Panc1 (cell line): ENCODE measurements around the gene CCDC9. TPM values are rescaled to one million over a fixed set of nuclear protein-coding genes. Genes with fewer than 3 reads are reported as not detected.

Experiments used
- ATAC-seq: fragments of 200-7000 bp; cut with Tn5 transposase; 2 replicates; pipeline ENCODE4 v1.9.1; 2020; ENCODE audit warnings: mild to moderate bottlenecking, moderate library complexity
- BruUV-seq: library from RNA; stranded (reverse); fragments of 400-500 nt; replicated peaks from 2 replicates; lab custom pipeline; 2021; lab: Mats Ljungman, UMichigan
- CTCF ChIA-PET: fragments of 300-600 bp; sonication (Branson Sonifier 250); formaldehyde crosslinking; loops from one replicate; lab custom pipeline; 2022; ENCODE audit warnings: antibody characterized with exemption; lab: Charles Lee
- POLR2A ChIA-PET: fragments of 300-600 bp; sonication (Branson Sonifier 250); formaldehyde crosslinking; loops from one replicate; lab custom pipeline; 2022; ENCODE audit warnings: antibody characterized with exemption; lab: Charles Lee
- DNase-seq: peaks from one replicate; pipeline ENCODE4 v3.0.0-alpha.2; 2010; ENCODE audit warnings: low read depth, low spot score
- H3K27ac ChIP-seq: 2 replicates; pipeline ENCODE4 v1.5.1; 2011; ENCODE audit warnings: mild to moderate bottlenecking, low read length, inconsistent platforms
- H3K27me3 ChIP-seq: fragments of 200-500 bp; sonication (Bioruptor generic); 2 replicates; pipeline ENCODE4 v1.6.0; 2014; ENCODE audit warnings: low read length, inconsistent platforms; ENCODE audit not compliant: control insufficient read depth, insufficient read depth
- H3K36me3 ChIP-seq: fragments of 200-500 bp; sonication (Bioruptor generic); 2 replicates; pipeline ENCODE4 v1.5.1; 2014; ENCODE audit warnings: inconsistent platforms, mild to moderate bottlenecking, low read length, moderate library complexity; ENCODE audit not compliant: control insufficient read depth, insufficient read depth
- H3K4me1 ChIP-seq: 2 replicates; pipeline ENCODE4 v1.5.1; 2011; ENCODE audit warnings: inconsistent platforms, mild to moderate bottlenecking, low read length, moderate library complexity; ENCODE audit not compliant: control insufficient read depth, insufficient read depth
- H3K4me3 ChIP-seq, 2 experiments: 2 replicates each; pipeline ENCODE4 v1.5.1; 2011 to 2012; ENCODE audit warnings: low read depth in 2 of 2, low read length in 2 of 2, mild to moderate bottlenecking in 2 of 2, inconsistent platforms in 1 of 2, moderate library complexity in 1 of 2
- H3K9me3 ChIP-seq: fragments of 200-500 bp; sonication (Bioruptor generic); 2 replicates; pipeline ENCODE4 v1.5.1; 2014; ENCODE audit warnings: low read depth, mild to moderate bottlenecking, inconsistent platforms, low read length, moderate library complexity; ENCODE audit not compliant: control insufficient read depth, insufficient read depth
- CTCF ChIP-seq: fragments of 450-650 bp; IDR thresholded peaks from 2 replicates; pipeline ENCODE4 v1.5.1; 2017; ENCODE audit warnings: mild to moderate bottlenecking
- POLR2AphosphoS5 ChIP-seq: IDR thresholded peaks from 2 replicates; pipeline ENCODE4 v1.6.1; 2012; ENCODE audit warnings: mild to moderate bottlenecking, low read depth, low read length, moderate library complexity
- SIN3A ChIP-seq: IDR thresholded peaks from 2 replicates; pipeline ENCODE4 v1.6.1; 2012; ENCODE audit warnings: low read depth, mild to moderate bottlenecking, low read length, moderate library complexity, borderline replicate concordance; ENCODE audit not compliant: insufficient read depth
- TCF7L2 ChIP-seq: IDR thresholded peaks from 2 replicates; pipeline ENCODE4 v1.6.1; 2011; ENCODE audit warnings: mild to moderate bottlenecking, low read depth, low read length, inconsistent platforms
- in situ Hi-C: cut with HindIII; loops from 2 replicates; pipeline ENCODE4 v1.10.0; 2016; ENCODE audit warnings: low sequenced_read_pairs, low pct_unique_long_range_greater_than_20kb
- intact Hi-C: fragments of 100-400 bp; cut with micrococcal nuclease; formaldehyde crosslinking; loops from one replicate; pipeline ENCODE4 v1.10.0; 2022; ENCODE audit not compliant: unreplicated experiment
- total RNA-seq: library from RNA; stranded (reverse); gene quantifications from one replicate; pipeline ENCODE4 v1.2.1, GENCODE V29; 2021; ENCODE audit not compliant: unreplicated experiment
- TF ChIP-seq, protein P1 (sequence below), 2 experiments: IDR thresholded peaks; 2 replicates each; pipeline ENCODE4 v1.6.1; 2011 to 2012; ENCODE audit warnings: low read depth in 2 of 2, control low read depth in 1 of 2, low read length in 1 of 2, mild to moderate bottlenecking in 1 of 2, moderate library complexity in 1 of 2; ENCODE audit not compliant: insufficient read depth in 1 of 2

CCDC9 gene
- total RNA-seq, 1 experiment from 2014 or later: 29.2 TPM

DNA sequence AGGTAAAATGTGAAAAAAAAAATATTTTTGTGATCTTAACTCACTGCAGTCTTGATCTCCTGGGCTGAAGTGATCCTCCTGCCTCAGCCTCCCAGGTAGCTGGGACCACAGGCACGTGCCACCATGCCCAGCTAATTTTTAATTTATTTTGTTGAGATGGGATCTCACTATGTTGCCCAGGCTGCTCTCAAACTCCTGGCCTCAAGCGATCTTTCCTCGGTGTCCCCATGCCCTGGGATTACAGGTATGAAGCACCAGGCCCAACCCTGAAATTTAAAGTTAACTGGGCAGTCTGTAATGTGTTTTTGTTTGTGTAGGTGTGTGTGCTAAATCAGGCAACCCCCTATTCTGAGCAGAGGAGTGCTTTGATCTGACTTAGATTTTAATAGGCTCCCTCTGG lies 50.0 kb downstream of the CCDC9 start:
- no peak overlapping the region for H3K4me3 ChIP-seq
- POLR2A ChIA-PET: no interaction called here
- 0 out of 2 replicates have a peak, but pooled peaks cover 2% of the 10 kb centered on the region for H3K4me1 ChIP-seq
- no TSS peak for BruUV-seq
- intact Hi-C loops (no loop called here), in situ Hi-C loops (no loop called here)
- ATAC-seq (no peak), DNase-seq (no peak)
- TF ChIP-seq POLR2AphosphoS5: no peak
- no peaks in the 10 kb centered on the region for H3K27me3 ChIP-seq
- no peaks in the 10 kb centered on the region for H3K9me3 ChIP-seq
- no peak overlapping the region for H3K27ac ChIP-seq
- no peaks in the 10 kb centered on the region for H3K36me3 ChIP-seq
- CTCF ChIA-PET: interaction anchor here (1.1 kb wide), 1 partner anchor 12 kb away, joined by 3 read pairs; no protein-coding TSS in a partner anchor

GRCh38 chr19:47309038-47309437 lies 52.7 kb downstream of the CCDC9 start:
- CTCF ChIA-PET: no interaction called here
- Histone ChIP-seq H3K27me3 (no peaks in the 10 kb centered on the region), H3K4me3 (no peak overlapping the region), H3K36me3 (no peaks in the 10 kb centered on the region), H3K4me1 (0 out of 2 replicates have a peak, but pooled peaks cover 2% of the 10 kb centered on the region), H3K9me3 (no peaks in the 10 kb centered on the region), H3K27ac (no peak overlapping the region)
- ATAC-seq: no peak
- no TSS peak for BruUV-seq
- in situ Hi-C loops: no loop called here
- POLR2A ChIA-PET: no interaction called here
- intact Hi-C loops: no loop called here
- no peak for TF ChIP-seq TCF7L2
- TF ChIP-seq, protein P1, sequence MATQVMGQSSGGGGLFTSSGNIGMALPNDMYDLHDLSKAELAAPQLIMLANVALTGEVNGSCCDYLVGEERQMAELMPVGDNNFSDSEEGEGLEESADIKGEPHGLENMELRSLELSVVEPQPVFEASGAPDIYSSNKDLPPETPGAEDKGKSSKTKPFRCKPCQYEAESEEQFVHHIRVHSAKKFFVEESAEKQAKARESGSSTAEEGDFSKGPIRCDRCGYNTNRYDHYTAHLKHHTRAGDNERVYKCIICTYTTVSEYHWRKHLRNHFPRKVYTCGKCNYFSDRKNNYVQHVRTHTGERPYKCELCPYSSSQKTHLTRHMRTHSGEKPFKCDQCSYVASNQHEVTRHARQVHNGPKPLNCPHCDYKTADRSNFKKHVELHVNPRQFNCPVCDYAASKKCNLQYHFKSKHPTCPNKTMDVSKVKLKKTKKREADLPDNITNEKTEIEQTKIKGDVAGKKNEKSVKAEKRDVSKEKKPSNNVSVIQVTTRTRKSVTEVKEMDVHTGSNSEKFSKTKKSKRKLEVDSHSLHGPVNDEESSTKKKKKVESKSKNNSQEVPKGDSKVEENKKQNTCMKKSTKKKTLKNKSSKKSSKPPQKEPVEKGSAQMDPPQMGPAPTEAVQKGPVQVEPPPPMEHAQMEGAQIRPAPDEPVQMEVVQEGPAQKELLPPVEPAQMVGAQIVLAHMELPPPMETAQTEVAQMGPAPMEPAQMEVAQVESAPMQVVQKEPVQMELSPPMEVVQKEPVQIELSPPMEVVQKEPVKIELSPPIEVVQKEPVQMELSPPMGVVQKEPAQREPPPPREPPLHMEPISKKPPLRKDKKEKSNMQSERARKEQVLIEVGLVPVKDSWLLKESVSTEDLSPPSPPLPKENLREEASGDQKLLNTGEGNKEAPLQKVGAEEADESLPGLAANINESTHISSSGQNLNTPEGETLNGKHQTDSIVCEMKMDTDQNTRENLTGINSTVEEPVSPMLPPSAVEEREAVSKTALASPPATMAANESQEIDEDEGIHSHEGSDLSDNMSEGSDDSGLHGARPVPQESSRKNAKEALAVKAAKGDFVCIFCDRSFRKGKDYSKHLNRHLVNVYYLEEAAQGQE (IDR thresholded peaks at IDR 0.05; ENCODE audit: insufficient read depth in 1 of 2, low read depth in 2 of 2, low read length in 1 of 2): no peak
- no peak for TF ChIP-seq CTCF
- TF ChIP-seq SIN3A: no peak
- TF ChIP-seq POLR2AphosphoS5: no peak
- no peak for DNase-seq

GRCh38 chr19:47309608-47310007 lies 53.3 kb downstream of the CCDC9 start, which contains the start of gene C5AR1:
Gene C5AR1 (plus strand): TSS chr19:47309861. CDS start chr19:47309896, 35 bp downstream.
- CTCF ChIA-PET: no interaction called here
- POLR2A ChIA-PET: interaction anchor here (0.6 kb wide), 1 partner anchor 62 kb away, joined by 4 read pairs; no protein-coding TSS in a partner anchor
- TF ChIP-seq, protein P1 (IDR thresholded peaks at IDR 0.05; ENCODE audit: insufficient read depth in 1 of 2, low read depth in 2 of 2, low read length in 1 of 2): no peak
- no peak for TF ChIP-seq SIN3A
- no peak for TF ChIP-seq CTCF
- TF ChIP-seq POLR2AphosphoS5: no peak
- TF ChIP-seq TCF7L2: no peak
- no TSS peak for BruUV-seq
- Histone ChIP-seq H3K27ac (no peak within 1 kb of the TSS), H3K9me3 (no peaks in the 10 kb centered on the region), H3K27me3 (no peaks in the 10 kb centered on the region), H3K4me3 (no peak within 1 kb of the TSS), H3K4me1 (0 out of 2 replicates have a peak, but pooled peaks cover 2% of the 10 kb centered on the region), H3K36me3 (no peaks in the 10 kb centered on the region)
- intact Hi-C loops: no loop called here
- no peak for DNase-seq
- in situ Hi-C loops: no loop called here
- ATAC-seq: no peak
